Measurements from ENCODE around the gene DDAH2.

DDAH2 gene

DNA sequence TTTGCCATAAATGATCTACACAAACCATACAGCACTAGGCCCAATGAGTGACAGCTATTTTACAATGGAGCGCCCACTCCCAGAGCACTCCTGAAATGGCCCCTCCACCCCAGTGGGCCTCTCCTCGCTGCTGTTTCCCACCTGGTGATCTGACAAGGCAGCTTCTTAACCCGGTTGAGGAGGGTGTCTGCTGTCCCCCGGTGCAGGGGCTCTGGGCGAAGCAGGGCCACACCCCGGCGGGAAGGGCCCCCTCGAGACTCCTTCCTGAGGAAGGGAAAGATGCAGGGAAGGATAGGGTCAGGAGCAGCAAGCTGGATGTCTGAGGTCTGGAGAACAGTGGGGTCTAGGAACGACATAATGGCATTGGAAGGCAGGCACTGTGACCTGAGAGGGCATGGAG is 36.2 kb downstream of the DDAH2 start:
- Histone ChIP-seq H3K9me3 (ENCODE audit: insufficient read depth, low read length, severe bottlenecking) (no peaks in the 10 kb centered on the region), H3K27ac (ENCODE audit: low read length) (no peak overlapping the region)
- no peak for TF ChIP-seq EZH2 (IDR thresholded peaks at IDR 0.05; ENCODE audit: borderline replicate concordance, low read depth, low read length, severe bottlenecking)
- TF ChIP-seq, protein P1, sequence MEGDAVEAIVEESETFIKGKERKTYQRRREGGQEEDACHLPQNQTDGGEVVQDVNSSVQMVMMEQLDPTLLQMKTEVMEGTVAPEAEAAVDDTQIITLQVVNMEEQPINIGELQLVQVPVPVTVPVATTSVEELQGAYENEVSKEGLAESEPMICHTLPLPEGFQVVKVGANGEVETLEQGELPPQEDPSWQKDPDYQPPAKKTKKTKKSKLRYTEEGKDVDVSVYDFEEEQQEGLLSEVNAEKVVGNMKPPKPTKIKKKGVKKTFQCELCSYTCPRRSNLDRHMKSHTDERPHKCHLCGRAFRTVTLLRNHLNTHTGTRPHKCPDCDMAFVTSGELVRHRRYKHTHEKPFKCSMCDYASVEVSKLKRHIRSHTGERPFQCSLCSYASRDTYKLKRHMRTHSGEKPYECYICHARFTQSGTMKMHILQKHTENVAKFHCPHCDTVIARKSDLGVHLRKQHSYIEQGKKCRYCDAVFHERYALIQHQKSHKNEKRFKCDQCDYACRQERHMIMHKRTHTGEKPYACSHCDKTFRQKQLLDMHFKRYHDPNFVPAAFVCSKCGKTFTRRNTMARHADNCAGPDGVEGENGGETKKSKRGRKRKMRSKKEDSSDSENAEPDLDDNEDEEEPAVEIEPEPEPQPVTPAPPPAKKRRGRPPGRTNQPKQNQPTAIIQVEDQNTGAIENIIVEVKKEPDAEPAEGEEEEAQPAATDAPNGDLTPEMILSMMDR (IDR thresholded peaks at IDR 0.05; ENCODE audit: borderline replicate concordance, extremely low read depth, low read length, poor library complexity, severe bottlenecking) = no peak

DNA sequence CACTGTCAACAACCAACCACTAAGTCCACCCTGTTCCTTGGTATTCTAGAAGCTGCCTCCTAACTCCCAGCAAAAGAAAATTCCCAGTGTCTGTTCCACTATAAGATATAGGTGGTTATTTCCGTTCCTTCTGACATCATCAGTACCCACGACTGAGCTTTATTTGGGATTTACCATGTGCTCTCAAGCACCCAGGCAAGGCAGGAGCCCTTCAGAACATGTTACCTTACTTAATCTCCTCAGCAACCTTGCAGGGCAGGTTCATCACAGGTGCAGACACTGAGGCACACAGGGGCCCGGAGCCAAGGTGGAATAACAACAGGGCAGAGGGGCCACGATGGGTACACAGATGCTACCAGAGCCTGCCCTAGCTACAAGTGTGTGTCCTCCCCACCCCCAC is 36.7 kb downstream of the DDAH2 start:
- no peak overlapping the region for H2AFZ ChIP-seq (ENCODE audit: low read depth, low read length)
- no peaks in the 10 kb centered on the region for H3K27me3 ChIP-seq (ENCODE audit: insufficient read depth, low read length, poor library complexity)
- H3K4me3 ChIP-seq (ENCODE audit: low read depth in 1 of 2, low read length in 2 of 2) = no peak overlapping the region
- no peak overlapping the region for H3K9ac ChIP-seq (ENCODE audit: low read depth, low read length)
- H3K4me2 ChIP-seq (ENCODE audit: insufficient read depth, low read length) = no peak overlapping the region
- H3K79me2 ChIP-seq (ENCODE audit: insufficient read depth, low read length) = no peaks in the 10 kb centered on the region; the same call in 1 of the 2 replicates
- H3K27ac ChIP-seq (ENCODE audit: low read length) = no peak overlapping the region
- DNase-seq = no peak
- no peaks in the 10 kb centered on the region for H3K9me3 ChIP-seq (ENCODE audit: insufficient read depth, low read length, severe bottlenecking)
- peaks cover 91% of the 10 kb centered on the region for H3K36me3 ChIP-seq (ENCODE audit: insufficient read depth, low read length)
- H3K4me1 ChIP-seq (ENCODE audit: insufficient read depth, low read length) = no peaks in the 10 kb centered on the region
- no peak for ATAC-seq (ENCODE audit: insufficient read depth, low read depth)
- H4K20me1 ChIP-seq (ENCODE audit: insufficient read depth, low read length) = 0 out of 2 replicates have a peak, but pooled peaks cover 4% of the 10 kb centered on the region
- no peak for TF ChIP-seq EZH2 (IDR thresholded peaks at IDR 0.05; ENCODE audit: borderline replicate concordance, low read depth, low read length, severe bottlenecking)
- TF ChIP-seq, protein P1 (IDR thresholded peaks at IDR 0.05; ENCODE audit: borderline replicate concordance, extremely low read depth, low read length, poor library complexity, severe bottlenecking) = no peak

More for the DNA sequence above, 36.2 kb downstream of the DDAH2 start:
- no peaks in the 10 kb centered on the region for H3K27me3 ChIP-seq (ENCODE audit: insufficient read depth, low read length, poor library complexity)
- H3K4me3 ChIP-seq (ENCODE audit: low read depth in 1 of 2, low read length in 2 of 2) = no peak overlapping the region
- DNase-seq = no peak
- peaks cover 91% of the 10 kb centered on the region for H3K36me3 ChIP-seq (ENCODE audit: insufficient read depth, low read length)
- H3K4me2 ChIP-seq (ENCODE audit: insufficient read depth, low read length) = no peak overlapping the region
- no peak for ATAC-seq (ENCODE audit: insufficient read depth, low read depth)
- H3K79me2 ChIP-seq (ENCODE audit: insufficient read depth, low read length) = peaks cover 2% of the 10 kb centered on the region; the same call in 1 of the 2 replicates
- H4K20me1 ChIP-seq (ENCODE audit: insufficient read depth, low read length) = 0 out of 2 replicates have a peak, but pooled peaks cover 4% of the 10 kb centered on the region
- no peaks in the 10 kb centered on the region for H3K4me1 ChIP-seq (ENCODE audit: insufficient read depth, low read length)
- H3K9ac ChIP-seq (ENCODE audit: low read depth, low read length) = no peak overlapping the region
- no peak overlapping the region for H2AFZ ChIP-seq (ENCODE audit: low read depth, low read length)

DNA sequence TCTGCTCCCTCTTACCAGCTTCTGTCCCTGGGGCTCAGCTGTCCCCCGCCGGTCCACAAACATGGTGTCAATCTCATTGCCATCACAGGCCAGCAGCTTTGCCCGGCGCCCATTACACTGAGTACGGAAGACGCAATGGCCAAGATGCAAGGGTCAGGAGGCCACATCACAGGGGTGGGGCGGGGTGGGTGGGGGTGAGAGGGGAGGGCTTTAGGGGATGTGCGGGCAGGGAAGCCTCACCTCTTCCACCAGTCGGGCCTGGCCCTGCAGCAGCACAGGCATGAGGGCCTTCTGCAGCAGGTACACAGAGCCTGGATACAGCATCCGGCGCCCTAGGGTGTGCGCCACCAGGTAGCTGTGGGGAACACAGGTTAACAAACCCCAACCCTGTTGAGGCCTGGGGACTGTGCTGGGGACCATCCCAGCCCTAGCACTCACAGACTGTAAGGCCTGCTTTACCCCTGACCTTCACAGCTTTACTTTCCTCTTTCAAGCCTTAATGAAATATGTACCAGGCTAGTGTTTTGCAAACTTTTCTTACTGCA is 37.5 kb downstream of the DDAH2 start:
- no peak for DNase-seq
- Histone ChIP-seq H3K79me2 (ENCODE audit: insufficient read depth, low read length) (no peaks in the 10 kb centered on the region), H3K36me3 (ENCODE audit: insufficient read depth, low read length) (peaks cover 90% of the 10 kb centered on the region)

More for the DNA sequence above, 37.5 kb downstream of the DDAH2 start:
- H3K4me2 ChIP-seq (ENCODE audit: insufficient read depth, low read length) = no peak overlapping the region
- H3K9me3 ChIP-seq (ENCODE audit: insufficient read depth, low read length, severe bottlenecking) = no peaks in the 10 kb centered on the region
- ATAC-seq (ENCODE audit: insufficient read depth, low read depth) = no peak
- H3K9ac ChIP-seq (ENCODE audit: low read depth, low read length) = no peak overlapping the region
- no peaks in the 10 kb centered on the region for H3K27me3 ChIP-seq (ENCODE audit: insufficient read depth, low read length, poor library complexity)
- H3K4me1 ChIP-seq (ENCODE audit: insufficient read depth, low read length) = no peaks in the 10 kb centered on the region
- no peak for TF ChIP-seq EZH2 (IDR thresholded peaks at IDR 0.05; ENCODE audit: borderline replicate concordance, low read depth, low read length, severe bottlenecking)
- TF ChIP-seq, protein P1 (IDR thresholded peaks at IDR 0.05; ENCODE audit: borderline replicate concordance, extremely low read depth, low read length, poor library complexity, severe bottlenecking) = no peak
- 0 out of 2 replicates have a peak, but pooled peaks cover 4% of the 10 kb centered on the region for H4K20me1 ChIP-seq (ENCODE audit: insufficient read depth, low read length)
- no peak overlapping the region for H3K4me3 ChIP-seq (ENCODE audit: low read depth in 1 of 2, low read length in 2 of 2)
- no peak overlapping the region for H3K27ac ChIP-seq (ENCODE audit: low read length)
- H2AFZ ChIP-seq (ENCODE audit: low read depth, low read length) = no peak overlapping the region

Data from DND-41 (cell line).